Endothelial cell of umbilical vein (primary cell): Measurements from ENCODE around the gene CIDEC. TPM values are rescaled to one million over a fixed set of nuclear protein-coding genes. Genes with fewer than 3 reads are reported as not detected.

ENCODE experiments used
- BruUV-seq: library from RNA; stranded (reverse); fragments of 400-500 nt; replicated peaks from 2 replicates; lab custom pipeline; 2021; lab: Mats Ljungman, UMichigan
- CTCF ChIA-PET: fragments of 300-600, 350-600 bp; sonication (Branson Sonifier 250); formaldehyde crosslinking; loops from one replicate; lab custom pipeline; 2021; ENCODE audit warnings: antibody characterized with exemption, inconsistent platforms; lab: Charles Lee
- POLR2A ChIA-PET: fragments of 300-600, 350-600 bp; sonication (Branson Sonifier 250); formaldehyde crosslinking; loops from one replicate; lab custom pipeline; 2021; ENCODE audit warnings: antibody characterized with exemption, inconsistent platforms; lab: Charles Lee
- DNase-seq: peaks from one replicate; pipeline ENCODE4 v3.0.0-alpha.2; 2011; ENCODE audit warnings: low read depth, low spot score
- FAIRE-seq: peaks from 2 replicates; lab custom pipeline; 2011; peaks lifted over from hg19 to GRCh38; lab: Jason Lieb, UNC
- H2AFZ ChIP-seq: 2 replicates; pipeline ENCODE4 v1.6.0; 2012; ENCODE audit warnings: low read depth, low read length, control low read depth, inconsistent platforms
- H3K27ac ChIP-seq: 2 replicates; pipeline ENCODE4 v1.5.1; 2011; ENCODE audit warnings: low read depth, mild to moderate bottlenecking, control low read depth, low read length, moderate library complexity; ENCODE audit not compliant: insufficient read depth
- H3K27me3 ChIP-seq, 2 experiments: 2 replicates each; pipeline versions ENCODE4 v1.6.0 to v1.6.1; 2011; ENCODE audit warnings: low read length in 2 of 2, mixed read lengths in 1 of 2; ENCODE audit not compliant: control insufficient read depth in 2 of 2, insufficient read depth in 2 of 2
- H3K36me3 ChIP-seq, 2 experiments: 2 replicates in 1 of 2; 3 replicates in 1 of 2; pipeline ENCODE4 v1.5.1; 2011; ENCODE audit warnings: low read length in 2 of 2, mild to moderate bottlenecking in 1 of 2, moderate library complexity in 1 of 2; ENCODE audit not compliant: control insufficient read depth in 2 of 2, insufficient read depth in 2 of 2; ENCODE audit errors: extremely low read depth in 1 of 2
- H3K4me1 ChIP-seq: 3 replicates; pipeline ENCODE4 v1.5.1; 2011; ENCODE audit warnings: mild to moderate bottlenecking, low read length; ENCODE audit not compliant: control insufficient read depth, insufficient read depth; ENCODE audit errors: extremely low read depth
- H3K4me2 ChIP-seq: 2 replicates; pipeline ENCODE4 v1.6.1; 2011; ENCODE audit warnings: low read length, control low read depth, mixed read lengths; ENCODE audit not compliant: insufficient read depth
- H3K4me3 ChIP-seq, 3 experiments: fragments of 200-600 bp in 1 of 3; sonication (generic), shearing (Covaris generic) in 1 of 3; replicated peaks in 1 of 3; 2 replicates each; pipeline ENCODE4 v1.5.1; 2011 to 2016; ENCODE audit warnings: control low read depth in 3 of 3, low read length in 3 of 3, mild to moderate bottlenecking in 2 of 3, inconsistent platforms in 1 of 3, low read depth in 1 of 3, moderate library complexity in 1 of 3; ENCODE audit not compliant: insufficient read depth in 1 of 3
- H3K79me2 ChIP-seq: 2 replicates; pipeline ENCODE4 v1.6.0; 2012; ENCODE audit warnings: low read length, inconsistent platforms; ENCODE audit not compliant: control insufficient read depth, insufficient read depth
- H3K9ac ChIP-seq: replicated peaks from 2 replicates; pipeline ENCODE3; 2011; ENCODE audit warnings: low read length, control low read depth; ENCODE audit not compliant: insufficient read depth; ENCODE audit errors: extremely low read depth
- H3K9me1 ChIP-seq: replicated peaks from 3 replicates; pipeline ENCODE4 v1.6.0; 2011; ENCODE audit warnings: mild to moderate bottlenecking, low read length; ENCODE audit not compliant: control insufficient read depth, insufficient read depth; ENCODE audit errors: extremely low read depth
- H3K9me3 ChIP-seq: replicated peaks from 2 replicates; pipeline ENCODE4 v1.5.1; 2012; ENCODE audit warnings: low read length, inconsistent platforms; ENCODE audit not compliant: control insufficient read depth, insufficient read depth
- H4K20me1 ChIP-seq: replicated peaks from 2 replicates; pipeline ENCODE3; 2011; ENCODE audit warnings: mild to moderate bottlenecking, low read length; ENCODE audit not compliant: control insufficient read depth, insufficient read depth; ENCODE audit errors: extremely low read depth
- CTCF ChIP-seq, 2 donors: IDR thresholded peaks; 1 replicate in 1 of 2; 2 replicates in 1 of 2; pipeline ENCODE4 v1.5.1; 2011; ENCODE audit warnings: low read length in 2 of 2, mild to moderate bottlenecking in 2 of 2, moderate library complexity in 2 of 2, control low read depth in 1 of 2, inconsistent platforms in 1 of 2, low read depth in 1 of 2; ENCODE audit not compliant: insufficient read depth in 1 of 2; ENCODE audit errors: extremely low read depth in 1 of 2
- FOS ChIP-seq: IDR thresholded peaks from 2 replicates; pipeline ENCODE4 v1.6.1; 2011; ENCODE audit warnings: mild to moderate bottlenecking, low read length, moderate library complexity, borderline replicate concordance; ENCODE audit not compliant: insufficient read depth
- JUN ChIP-seq: IDR thresholded peaks from 2 replicates; pipeline ENCODE4 v1.6.1; 2011; ENCODE audit warnings: borderline replicate concordance, low read depth; ENCODE audit not compliant: insufficient read length, insufficient read depth
- POLR2A ChIP-seq: IDR thresholded peaks from 2 replicates; pipeline ENCODE4 v1.6.1; 2012; ENCODE audit warnings: low read depth, mild to moderate bottlenecking, control low read depth, low read length
- POLR2AphosphoS5 ChIP-seq: IDR thresholded peaks from 2 replicates; pipeline ENCODE4 v1.6.1; 2012; ENCODE audit warnings: low read depth, mild to moderate bottlenecking, control low read depth, low read length, moderate library complexity; ENCODE audit not compliant: insufficient read depth
- dilution Hi-C: fragments of 300-500 bp; cut with MboI; formaldehyde crosslinking; loops from one replicate; pipeline ENCODE4 v1.15.0; 2019; ENCODE audit warnings: low sequenced_read_pairs; ENCODE audit not compliant: extremely low pct_ligation_motif_present
- intact Hi-C: fragments of 100-400 bp; cut with micrococcal nuclease; formaldehyde crosslinking; loops from one replicate; pipeline ENCODE4 v1.10.0; 2022
- polyA plus RNA-seq, 4 experiments: library from polyadenylated mRNA; depleted of rRNA in 3 of 4; stranded (reverse) in 3 of 4; unstranded in 1 of 4; fragments of >200 nt; gene quantifications; 2 replicates each; pipeline versions ENCODE4 v1.2.1 to v1.2.3, GENCODE V29; 2011 to 2012; ENCODE audit warnings: missing spikeins in 1 of 4
- total RNA-seq: library from RNA; stranded (reverse); gene quantifications from 2 replicates; pipeline ENCODE4 v1.2.3, GENCODE V29; 2021

Gene CIDEC
- total and polyA plus RNA-seq, 2 donors (not counting 3 experiments of a cell fraction or from before 2014, with no cell fraction given) = 0.14 TPM; not detected in 1

GRCh38 chr3:9915254-9916141, 35.4 kb upstream of the CIDEC start:
- ChIA-PET POLR2A (interaction anchor here (0.7 to 1.2 kb wide), 2 partner anchors 18 to 31 kb away, joined by 3 to 5 read pairs; partner anchors contain the start of gene CRELD1), CTCF (interaction anchor here (0.7 to 2.8 kb wide), 13 partner anchors 11 to 428 kb away, joined by 3 to 11 read pairs (median 4); partner anchors contain the start of genes CRELD1 and JAGN1)
- no peaks in the 10 kb centered on the region for H3K9me1 ChIP-seq
- no peaks in the 10 kb centered on the region for H3K27me3 ChIP-seq
- FAIRE-seq = peak; percentile 73
- intact Hi-C loops = loop anchor here (1.0 to 2.0 kb wide), 6 partner anchors 13 to 123 kb away; partner anchors contain the start of genes ARPC4, IL17RE, JAGN1 and RPUSD3
- dilution Hi-C loops = no loop called here
- peak overlapping the region; percentile 80 for H2AFZ ChIP-seq
- no peaks in the 10 kb centered on the region for H4K20me1 ChIP-seq
- peak overlapping the region; percentile 8 for H3K9ac ChIP-seq
- H3K4me3 ChIP-seq = peak overlapping the region in 2 of 3 experiments; percentile 29 to 39
- peak; percentile 50 for DNase-seq
- no peak for TF ChIP-seq FOS
- no peak for TF ChIP-seq JUN
- TF ChIP-seq POLR2A = peak; percentile 29
- peak; percentile 32 to 57 for TF ChIP-seq CTCF (IDR thresholded peaks at IDR 0.05; ENCODE audit: extremely low read depth in 1 of 2, insufficient read depth in 1 of 2, low read depth in 1 of 2, low read length in 2 of 2)
- TF ChIP-seq POLR2AphosphoS5 = peak; percentile 18
- peaks cover 13% of the 10 kb centered on the region for H3K4me1 ChIP-seq
- BruUV-seq = no TSS peak
- H3K79me2 ChIP-seq = no peaks in the 10 kb centered on the region
- no peak overlapping the region for H3K27ac ChIP-seq
- no peaks in the 10 kb centered on the region for H3K36me3 ChIP-seq
- no peaks in the 10 kb centered on the region for H3K9me3 ChIP-seq
- peak overlapping the region; percentile 63 for H3K4me2 ChIP-seq
